Esophagus muscularis mucosa (tissue), 4 donors: ENCODE measurements around the gene ZBTB16. TPM values are rescaled to one million over a fixed set of nuclear protein-coding genes. Genes with fewer than 3 reads are reported as not detected.
A peak's percentile ranks its signal among the peaks of the same experiment; 100 is the strongest.

Source experiments
- DNase-seq: peaks from one replicate; pipeline ENCODE4 v3.0.0-alpha.2; 2017; ENCODE audit errors: extremely low spot score
- H3K27ac ChIP-seq, 4 donors: fragments of 200-600 bp; sonication (generic); replicated peaks in 1 of 4; 1 replicate in 3 of 4; 2 replicates in 1 of 4; pipeline ENCODE4 v1.5.1; 2016 to 2019; ENCODE audit warnings: mild to moderate bottlenecking in 1 of 4
- H3K27me3 ChIP-seq, 4 donors: fragments of 200-600 bp; sonication (generic); one replicate each; pipeline versions ENCODE4 v1.5.1 to v1.6.0; 2016 to 2019
- H3K36me3 ChIP-seq, 4 donors: fragments of 200-600 bp; sonication (generic); one replicate each; pipeline ENCODE4 v1.5.1; 2016 to 2019
- H3K4me1 ChIP-seq, 4 donors: fragments of 200-600 bp; sonication (generic); one replicate each; pipeline ENCODE4 v1.5.1; 2016 to 2019
- H3K4me3 ChIP-seq, 4 donors: fragments of 200-600 bp; sonication (generic); 1 replicate in 2 of 4; 2 replicates in 2 of 4; pipeline ENCODE4 v1.5.1; 2016 to 2019; ENCODE audit warnings: mild to moderate bottlenecking in 4 of 4, moderate library complexity in 1 of 4
- H3K9me3 ChIP-seq, 4 donors: fragments of 200-600 bp; sonication (generic); 1 replicate in 3 of 4; 2 replicates in 1 of 4; pipeline ENCODE4 v1.5.1; 2016 to 2019
- EP300 ChIP-seq: sonication (generic); formaldehyde crosslinking; IDR thresholded peaks from one replicate; pipeline ENCODE4 v1.6.1; 2017; ENCODE audit warnings: antibody characterized with exemption
- POLR2A ChIP-seq: fragments of 450-650 bp; IDR thresholded peaks from one replicate; pipeline ENCODE4 v1.6.1; 2017; ENCODE audit warnings: antibody characterized with exemption, moderate library complexity, mild to moderate bottlenecking, low read depth
- POLR2AphosphoS5 ChIP-seq, 2 donors: sonication (generic); formaldehyde crosslinking; IDR thresholded peaks; one replicate each; pipeline ENCODE4 v1.6.1; 2017; ENCODE audit warnings: antibody characterized with exemption in 2 of 2
- WGBS: methylation state at CpG from one replicate; pipeline ENCODE4 v1.1.5; 2018; 5-methylcytosine and 5-hydroxymethylcytosine counted together
- intact Hi-C: fragments of 100-400 bp; cut with DNase I; formaldehyde crosslinking; loops from one replicate; pipeline ENCODE4 v1.15.1; 2023
- total RNA-seq, 4 donors: library from RNA; depleted of rRNA; stranded (reverse); fragments of >200 nt; gene quantifications; one replicate each; pipeline versions ENCODE4 v1.1.0 to v1.2.1, GENCODE V29; 2016
- TF ChIP-seq, protein P1 (sequence below), 3 experiments: fragments of 200-600 bp in 2 of 3; fragments of 450-650 bp in 1 of 3; sonication (generic) in 2 of 3; IDR thresholded peaks; one replicate each; pipeline ENCODE4 v1.5.1; 2017 to 2019; ENCODE audit warnings: antibody characterized with exemption in 3 of 3, mild to moderate bottlenecking in 2 of 3, moderate library complexity in 1 of 3

Gene ZBTB16
- total RNA-seq, 4 donors from 2014 or later, result 175 to 319 (median 222) TPM

- no peak for DNase-seq
- intact Hi-C loops, result no loop called here
- Histone ChIP-seq H3K4me1 (peaks cover 91 to 97% (median 96%) of the 10 kb centered on the region in 4 donors), H3K27ac (peak overlapping the region; percentile 97 to 100 (median 98)), H3K27me3 (no peaks in the 10 kb centered on the region), H3K9me3 (no peaks in the 10 kb centered on the region), H3K36me3 (peaks cover 16 to 39% (median 30%) of the 10 kb centered on the region in 4 donors), H3K4me3 (no peak overlapping the region)
- TF ChIP-seq EP300 (no peak), POLR2AphosphoS5 (IDR thresholded peaks at IDR 0.05) (no peak), POLR2A (no peak)
- TF ChIP-seq, protein P1, sequence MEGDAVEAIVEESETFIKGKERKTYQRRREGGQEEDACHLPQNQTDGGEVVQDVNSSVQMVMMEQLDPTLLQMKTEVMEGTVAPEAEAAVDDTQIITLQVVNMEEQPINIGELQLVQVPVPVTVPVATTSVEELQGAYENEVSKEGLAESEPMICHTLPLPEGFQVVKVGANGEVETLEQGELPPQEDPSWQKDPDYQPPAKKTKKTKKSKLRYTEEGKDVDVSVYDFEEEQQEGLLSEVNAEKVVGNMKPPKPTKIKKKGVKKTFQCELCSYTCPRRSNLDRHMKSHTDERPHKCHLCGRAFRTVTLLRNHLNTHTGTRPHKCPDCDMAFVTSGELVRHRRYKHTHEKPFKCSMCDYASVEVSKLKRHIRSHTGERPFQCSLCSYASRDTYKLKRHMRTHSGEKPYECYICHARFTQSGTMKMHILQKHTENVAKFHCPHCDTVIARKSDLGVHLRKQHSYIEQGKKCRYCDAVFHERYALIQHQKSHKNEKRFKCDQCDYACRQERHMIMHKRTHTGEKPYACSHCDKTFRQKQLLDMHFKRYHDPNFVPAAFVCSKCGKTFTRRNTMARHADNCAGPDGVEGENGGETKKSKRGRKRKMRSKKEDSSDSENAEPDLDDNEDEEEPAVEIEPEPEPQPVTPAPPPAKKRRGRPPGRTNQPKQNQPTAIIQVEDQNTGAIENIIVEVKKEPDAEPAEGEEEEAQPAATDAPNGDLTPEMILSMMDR (IDR thresholded peaks at IDR 0.05), result no peak
- 45% methylated on average over 5 of the region's 5 CpGs for WGBS
Measured at GRCh38 chr11:114159320-114159719, 99.8 kb downstream of the ZBTB16 start.

- DNase-seq, result peak; percentile 100
- Histone ChIP-seq H3K9me3 (no peaks in the 10 kb centered on the region), H3K36me3 (peaks cover 16 to 39% (median 30%) of the 10 kb centered on the region in 4 donors), H3K4me3 (peak overlapping the region; percentile 32 to 49 (median 42)), H3K27me3 (no peaks in the 10 kb centered on the region), H3K4me1 (peaks cover 91 to 97% (median 96%) of the 10 kb centered on the region in 4 donors), H3K27ac (peak overlapping the region; percentile 97 to 100 (median 98))
- intact Hi-C loops, result loop anchor here (5.0 kb wide), 1 partner anchor 37 kb away; no protein-coding TSS in a partner anchor
- TF ChIP-seq POLR2AphosphoS5 (IDR thresholded peaks at IDR 0.05) (peak in 1 of 2 donors; percentile 100), POLR2A (no peak), EP300 (peak; percentile 99)
- TF ChIP-seq, protein P1 (IDR thresholded peaks at IDR 0.05), result no peak
- WGBS, result 1% methylated on average over 15 of the region's 18 CpGs
Measured at GRCh38 chr11:114159802-114160632, 100.5 kb downstream of the ZBTB16 start.

DNA sequence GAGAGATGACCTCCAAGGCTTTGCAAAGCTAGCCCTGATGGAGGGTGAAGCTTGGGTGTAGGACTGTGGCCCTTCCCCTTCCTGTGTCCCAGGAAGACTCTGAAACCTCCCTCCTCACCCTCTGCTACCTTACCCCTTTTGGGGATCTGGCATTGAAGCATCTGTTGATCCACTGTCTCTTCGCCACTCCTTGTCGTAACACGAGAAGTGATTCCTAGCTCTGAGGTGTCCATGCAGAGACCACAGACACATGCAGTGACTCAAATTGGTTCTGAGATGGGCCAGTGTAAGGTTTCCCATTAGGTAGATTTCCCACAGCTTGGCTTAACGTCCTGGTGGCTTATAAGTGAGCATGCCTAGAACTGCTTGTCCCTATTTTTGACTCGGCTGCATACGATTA is 101.4 kb downstream of the ZBTB16 start:
- H3K27ac ChIP-seq, result peak overlapping the region; percentile 97 to 100 (median 98)
- no peaks in the 10 kb centered on the region for H3K27me3 ChIP-seq
- H3K4me1 ChIP-seq, result peaks cover 91 to 97% (median 96%) of the 10 kb centered on the region in 4 donors
- DNase-seq, result no peak
- WGBS, result 73% methylated on average over 6 of the region's 6 CpGs
- TF ChIP-seq POLR2AphosphoS5 (IDR thresholded peaks at IDR 0.05) (no peak), EP300 (no peak), POLR2A (no peak)
- TF ChIP-seq, protein P1 (IDR thresholded peaks at IDR 0.05), result no peak
- intact Hi-C loops, result loop anchor here (5.0 kb wide), 1 partner anchor 36 kb away; no protein-coding TSS in a partner anchor
- no peaks in the 10 kb centered on the region for H3K9me3 ChIP-seq
- peaks cover 16 to 32% (median 27%) of the 10 kb centered on the region in 4 donors for H3K36me3 ChIP-seq
- H3K4me3 ChIP-seq, result peak overlapping the region; percentile 32 to 49 (median 42)

GRCh38 chr11:114161486-114162250 is 102.2 kb downstream of the ZBTB16 start:
- peak overlapping the region; percentile 97 to 100 (median 98) for H3K27ac ChIP-seq
- 84% methylated on average over 9 of the region's 9 CpGs for WGBS
- TF ChIP-seq, protein P1 (IDR thresholded peaks at IDR 0.05), result no peak
- TF ChIP-seq POLR2A (no peak), EP300 (no peak), POLR2AphosphoS5 (IDR thresholded peaks at IDR 0.05) (no peak)
- DNase-seq, result no peak
- H3K27me3 ChIP-seq, result no peaks in the 10 kb centered on the region
- H3K4me3 ChIP-seq, result peak overlapping the region in 2 of 4 donors; percentile 6 to 41
- peaks cover 12 to 24% (median 19%) of the 10 kb centered on the region in 4 donors for H3K36me3 ChIP-seq
- H3K4me1 ChIP-seq, result peaks cover 91 to 97% (median 96%) of the 10 kb centered on the region in 4 donors
- intact Hi-C loops, result loop anchor here (5.0 kb wide), 1 partner anchor 36 kb away; no protein-coding TSS in a partner anchor
- H3K9me3 ChIP-seq, result no peaks in the 10 kb centered on the region
